Ramos (cell line): ENCODE data around the gene RNF187.

Source experiments
- in situ Hi-C: fragments of 300-500 bp; cut with MboI; formaldehyde crosslinking; loops from one replicate; pipeline ENCODE4 v1.14.3; 2022; ENCODE audit warnings: low sequenced_read_pairs; ENCODE audit not compliant: unreplicated experiment

Gene RNF187

DNA sequence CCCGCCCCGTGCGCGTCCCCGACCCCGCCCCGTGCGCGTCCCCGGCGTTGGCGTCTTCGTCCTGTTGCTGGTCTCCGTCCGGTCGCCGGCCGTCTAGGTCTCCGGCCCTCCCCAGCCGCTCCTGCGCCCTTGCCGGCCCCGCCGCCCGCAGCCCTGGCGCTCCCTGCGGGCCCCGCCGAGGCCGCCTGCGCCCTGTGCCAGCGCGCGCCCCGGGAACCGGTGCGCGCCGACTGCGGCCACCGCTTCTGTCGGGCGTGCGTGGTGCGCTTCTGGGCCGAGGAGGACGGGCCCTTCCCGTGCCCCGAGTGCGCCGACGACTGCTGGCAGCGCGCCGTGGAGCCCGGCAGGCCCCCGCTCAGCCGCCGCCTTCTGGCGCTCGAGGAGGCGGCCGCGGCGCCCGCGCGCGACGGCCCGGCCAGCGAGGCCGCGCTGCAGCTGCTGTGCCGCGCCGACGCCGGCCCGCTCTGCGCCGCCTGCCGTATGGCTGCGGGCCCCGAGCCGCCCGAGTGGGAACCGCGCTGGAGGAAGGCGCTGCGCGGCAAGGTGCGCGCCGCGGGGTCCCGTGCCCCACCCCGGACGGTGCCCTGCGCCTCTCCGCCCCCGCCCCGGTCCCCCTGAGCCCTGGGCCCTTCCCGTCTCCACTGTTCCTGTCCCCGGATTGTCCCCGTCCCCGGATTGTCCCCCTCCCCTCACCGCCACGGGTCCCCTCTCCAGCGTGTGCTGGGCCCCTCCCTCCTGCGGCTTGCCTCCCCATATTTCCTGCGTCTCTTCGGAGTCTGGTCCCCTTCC is at the start of gene RNF187:
RNF187 (plus strand) TSS at position 47 of the 789 bp plus-strand sequence.
- in situ Hi-C loops = no loop called here

DNA sequence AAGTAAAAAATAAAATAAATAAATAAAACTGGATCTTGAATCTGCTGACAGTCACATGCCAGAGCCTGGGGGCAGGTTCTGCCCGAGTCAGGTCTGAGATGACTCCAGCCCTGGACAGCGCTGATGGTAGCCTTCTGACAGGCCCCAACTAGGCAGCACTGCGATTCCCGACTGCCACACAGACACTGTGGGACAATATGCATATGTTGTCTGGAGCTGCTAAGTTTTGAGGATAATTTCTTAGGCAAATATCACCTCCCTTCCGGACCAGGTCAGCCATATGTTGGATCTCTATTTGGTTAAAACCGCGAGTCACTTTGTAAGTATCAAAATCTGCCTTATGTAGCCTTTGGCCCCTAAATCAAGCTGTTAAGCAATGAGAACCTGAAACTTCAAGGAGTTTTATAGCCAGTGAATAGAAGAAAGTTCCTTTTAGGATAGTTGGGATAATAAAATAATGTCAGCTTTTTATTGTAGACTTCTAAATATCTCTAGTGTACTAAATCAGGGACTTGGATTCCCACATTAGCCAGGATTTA is 49.7 kb upstream of the RNF187 start:
- in situ Hi-C loops = no loop called here

DNA sequence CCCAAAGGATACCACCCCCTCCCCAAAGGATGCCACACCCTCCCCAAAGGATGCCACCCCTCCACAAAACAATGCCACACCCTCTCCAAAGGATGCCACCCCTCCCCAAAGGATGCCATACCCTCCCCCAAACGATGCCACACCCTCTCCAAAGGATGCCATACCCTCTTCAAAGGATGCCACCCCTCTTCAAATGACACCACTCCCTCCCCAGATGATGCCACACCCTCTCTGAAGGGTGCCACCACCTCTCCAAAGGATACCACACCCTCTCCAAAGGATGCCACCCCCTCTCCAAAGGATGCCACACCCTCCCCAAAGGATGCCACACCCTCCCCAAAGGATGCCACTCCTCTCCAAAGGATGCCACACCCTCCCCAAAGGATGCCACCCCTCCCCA is 48.9 kb upstream of the RNF187 start:
- in situ Hi-C loops = no loop called here

DNA sequence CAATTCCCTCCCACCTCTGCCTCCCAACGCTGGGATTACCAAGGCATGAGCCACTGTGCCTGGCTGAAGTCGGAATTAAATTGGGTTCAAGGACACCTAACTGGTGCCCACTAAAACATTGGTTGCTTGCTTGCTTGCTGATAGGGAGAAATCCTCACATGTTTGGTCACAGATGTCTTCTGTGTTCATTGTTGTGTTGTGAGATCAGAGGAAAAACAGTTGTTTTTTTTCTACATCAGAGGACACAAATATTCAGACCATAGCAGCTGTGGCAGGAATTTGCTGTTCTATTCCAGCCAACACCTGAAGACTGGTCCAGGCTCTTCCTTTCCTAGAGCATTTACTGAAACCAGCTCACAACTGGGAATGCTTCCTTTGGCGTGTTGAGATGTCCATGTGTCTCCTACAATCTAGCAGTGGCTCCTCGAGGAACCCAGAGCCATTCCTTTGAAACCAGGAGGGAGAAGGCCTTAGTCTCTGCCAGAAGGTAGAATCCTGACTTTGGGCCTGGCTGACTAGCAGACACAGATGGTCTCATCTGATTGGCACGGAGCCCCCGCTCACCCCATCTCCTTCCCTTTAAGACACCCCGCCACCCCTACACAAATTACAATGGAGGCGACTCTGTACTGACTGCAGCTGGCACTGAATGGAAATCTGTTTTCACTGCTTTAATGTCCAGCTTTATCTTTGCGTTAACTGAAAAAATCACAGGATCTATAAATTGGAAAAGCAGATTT is 46.3 kb upstream of the RNF187 start:
- in situ Hi-C loops = no loop called here

DNA sequence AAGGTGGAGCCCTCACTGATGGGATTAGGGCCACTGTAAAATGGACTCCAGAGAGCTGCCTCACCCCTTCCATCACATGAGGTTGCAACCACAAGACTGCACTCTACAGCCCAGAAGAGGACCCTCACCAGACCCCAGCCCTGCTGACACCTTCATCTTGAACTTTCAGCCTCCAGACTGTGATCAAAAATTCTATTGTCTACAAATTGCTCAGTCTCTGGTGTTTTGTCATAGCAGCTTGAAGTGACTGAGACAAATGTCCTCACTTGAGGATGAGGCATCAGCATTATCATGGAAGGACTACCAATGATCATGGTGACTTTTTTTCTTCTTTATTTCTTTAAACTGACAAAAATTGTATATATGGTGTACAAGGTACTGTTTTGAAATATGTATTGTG is 43.8 kb upstream of the RNF187 start:
- in situ Hi-C loops = no loop called here

DNA sequence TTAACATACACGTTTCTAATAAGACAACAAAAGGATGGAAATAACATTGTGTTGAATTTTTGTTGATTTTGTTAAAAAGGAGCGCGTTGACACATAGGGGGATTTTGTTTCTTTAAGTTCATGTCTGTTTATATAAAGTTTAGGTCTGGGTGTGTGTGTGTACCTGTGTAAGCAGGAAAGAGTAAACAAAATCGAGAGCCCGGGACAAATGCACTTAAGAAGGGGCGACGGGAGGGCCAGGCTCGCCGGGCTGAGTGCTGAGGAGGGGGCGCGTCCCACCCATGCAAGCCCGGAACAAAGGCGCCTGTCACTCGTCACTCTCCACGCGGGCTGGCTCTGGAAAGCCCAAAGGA is 41.7 kb upstream of the RNF187 start:
- in situ Hi-C loops = no loop called here

DNA sequence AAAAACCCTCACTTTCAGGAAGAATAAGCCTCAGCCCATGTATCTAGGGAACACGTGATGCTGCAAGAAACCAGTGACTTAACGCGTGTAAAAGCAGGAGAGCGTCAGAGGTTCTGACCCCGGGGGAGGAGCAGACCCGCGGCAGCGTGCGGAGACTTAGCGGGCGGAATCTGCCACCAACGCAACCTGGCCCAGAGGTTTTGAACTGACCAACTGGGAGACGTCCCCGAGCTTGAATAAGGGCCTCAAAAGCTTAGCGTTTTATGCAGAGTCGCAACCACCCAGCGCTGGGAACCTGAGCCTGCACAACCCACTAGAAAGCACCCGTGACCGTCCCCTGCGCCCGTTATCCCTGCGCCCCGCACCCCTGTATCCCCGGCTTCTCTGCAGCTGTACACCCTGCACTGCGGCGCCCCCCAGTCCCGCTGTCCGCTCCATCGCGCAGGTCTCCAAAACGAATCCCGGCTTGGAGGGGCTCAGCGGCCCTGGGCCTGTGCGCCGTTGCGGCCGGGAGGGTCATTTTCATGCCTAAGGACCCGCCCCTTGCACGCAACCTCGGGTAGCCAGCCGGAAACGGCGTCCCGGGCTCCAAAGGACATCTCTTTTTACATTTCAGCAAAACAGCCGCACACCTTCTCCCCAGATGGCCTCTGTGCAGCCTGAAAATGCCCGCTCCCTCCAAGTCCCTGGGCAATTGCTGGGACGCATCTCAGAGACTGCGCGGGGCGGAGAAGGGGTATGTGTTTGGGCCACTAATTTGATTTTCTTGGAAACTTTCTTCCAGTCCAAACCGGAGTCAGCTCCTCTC is 41.1 kb upstream of the RNF187 start:
- in situ Hi-C loops = no loop called here

DNA sequence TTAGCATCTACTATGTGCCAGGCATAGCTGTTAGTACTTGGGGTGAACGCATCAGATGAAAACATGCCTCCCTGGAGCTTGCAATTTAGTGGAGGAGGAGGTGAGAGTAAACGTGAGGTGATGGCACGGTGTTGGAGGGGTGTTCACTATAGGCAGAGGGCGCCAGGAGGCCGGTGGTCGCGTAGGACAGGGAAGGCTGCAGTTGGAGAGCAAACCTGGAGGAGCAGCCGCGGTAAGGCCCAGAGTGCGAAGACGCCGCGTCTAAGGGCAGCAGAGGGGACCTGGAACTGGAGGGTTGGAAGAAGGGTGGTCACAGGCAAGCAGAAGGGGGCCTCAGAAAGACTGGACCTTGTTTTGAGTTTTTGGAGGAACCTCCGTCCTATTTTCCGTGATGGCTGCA is 40.3 kb upstream of the RNF187 start:
- in situ Hi-C loops = no loop called here

DNA sequence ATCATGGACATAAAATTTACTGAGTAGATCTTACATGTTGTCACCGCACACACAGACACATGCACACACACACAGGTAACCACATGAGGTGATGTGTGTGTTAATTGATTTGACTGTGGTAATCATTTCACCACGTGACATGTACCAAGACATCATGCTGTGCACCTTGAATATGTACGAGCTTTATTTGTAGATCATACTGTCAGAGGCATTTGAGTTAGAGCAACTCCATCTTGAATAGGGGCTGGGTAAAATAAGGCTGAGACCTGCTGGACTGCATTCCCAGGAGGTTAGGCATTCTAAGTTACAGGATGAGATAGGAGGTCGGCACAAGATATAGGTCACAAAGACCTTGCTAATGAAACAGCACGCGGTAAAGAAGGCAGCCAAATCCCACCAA is 38.8 kb upstream of the RNF187 start:
- in situ Hi-C loops = no loop called here

DNA sequence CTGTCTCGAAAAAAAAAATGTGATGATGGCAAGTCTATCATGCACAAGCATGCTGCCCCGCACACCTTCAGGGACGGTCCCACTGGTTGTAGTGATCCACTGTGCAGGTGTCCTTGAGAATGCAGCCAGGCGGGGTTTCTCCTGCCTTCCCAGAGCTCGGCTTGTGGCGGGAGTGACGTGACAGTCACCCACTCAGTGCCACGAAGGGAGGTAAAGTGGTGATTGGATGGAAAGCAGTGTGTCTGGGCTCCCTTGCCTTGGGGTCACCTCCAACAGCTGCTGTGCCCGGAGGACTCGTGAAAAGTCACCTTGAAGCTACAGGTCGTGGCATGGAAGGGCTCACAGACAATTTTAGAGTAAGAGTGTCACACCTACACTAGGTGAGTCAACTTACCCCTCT is 37.0 kb upstream of the RNF187 start:
- in situ Hi-C loops = no loop called here

DNA sequence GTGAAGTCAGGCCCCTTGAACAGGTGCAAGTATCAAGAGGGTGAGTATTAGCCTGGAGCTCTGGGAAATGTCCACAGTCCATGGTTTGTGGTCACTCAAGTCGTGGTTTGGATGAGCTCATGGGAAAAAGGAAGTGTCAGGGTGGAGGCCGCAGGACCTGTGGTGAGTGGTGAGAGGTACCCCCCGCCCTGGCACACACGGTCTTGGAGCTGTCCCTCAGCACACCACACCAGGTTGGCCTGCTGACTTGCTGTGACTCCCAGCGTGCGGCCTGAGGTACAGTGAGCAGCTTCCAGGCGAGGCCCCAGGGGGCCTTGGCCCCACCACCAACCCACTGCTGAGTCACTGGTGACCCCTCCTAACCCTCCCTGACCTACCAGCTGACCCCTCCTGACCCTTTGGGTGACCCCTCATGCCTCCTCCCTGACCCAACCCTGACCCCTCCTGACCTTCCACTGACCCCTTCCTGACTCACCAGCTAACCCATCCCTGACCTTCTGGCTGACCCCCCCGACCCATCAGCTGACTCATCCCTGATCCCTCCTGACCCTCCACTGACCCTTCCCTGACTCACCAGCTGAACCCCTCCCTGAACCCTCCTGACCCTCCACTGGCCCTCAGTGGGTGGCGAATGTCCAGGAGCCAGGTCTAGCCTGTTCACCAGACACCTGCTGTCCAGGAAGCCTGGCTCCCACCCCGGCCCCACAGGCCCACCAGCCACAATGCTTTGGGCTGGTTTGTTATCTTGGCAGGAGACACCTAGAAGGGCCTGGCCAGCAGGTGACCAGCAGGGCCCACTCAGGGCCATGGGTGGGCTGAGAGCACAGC is 34.8 kb upstream of the RNF187 start:
- in situ Hi-C loops = no loop called here

DNA sequence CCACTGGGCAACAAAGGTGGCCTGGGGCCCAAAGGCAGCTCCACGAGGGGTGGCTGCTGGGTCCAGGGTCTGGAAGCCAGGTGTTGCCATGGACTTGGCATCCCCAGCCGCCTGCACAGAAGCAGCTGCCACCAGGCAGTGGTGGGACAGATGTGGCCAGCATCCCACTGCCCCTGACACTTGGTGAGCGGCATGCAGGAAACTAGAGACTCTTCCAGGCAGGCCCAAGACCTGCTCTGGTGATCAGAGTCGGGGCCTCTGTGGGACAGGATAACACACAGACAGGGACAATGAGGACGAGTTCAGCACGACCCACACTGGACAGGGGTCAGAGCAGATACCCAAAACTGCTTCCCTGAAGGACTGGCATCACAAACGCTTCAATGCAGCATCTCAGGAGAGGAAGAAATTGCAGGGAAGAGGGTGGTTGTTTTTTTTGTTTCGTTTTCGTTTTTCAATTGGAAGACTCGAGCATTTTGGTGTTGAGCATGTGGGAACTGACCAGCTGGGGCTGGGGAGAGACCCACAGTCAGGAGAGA is 34.1 kb upstream of the RNF187 start:
- in situ Hi-C loops = no loop called here

DNA sequence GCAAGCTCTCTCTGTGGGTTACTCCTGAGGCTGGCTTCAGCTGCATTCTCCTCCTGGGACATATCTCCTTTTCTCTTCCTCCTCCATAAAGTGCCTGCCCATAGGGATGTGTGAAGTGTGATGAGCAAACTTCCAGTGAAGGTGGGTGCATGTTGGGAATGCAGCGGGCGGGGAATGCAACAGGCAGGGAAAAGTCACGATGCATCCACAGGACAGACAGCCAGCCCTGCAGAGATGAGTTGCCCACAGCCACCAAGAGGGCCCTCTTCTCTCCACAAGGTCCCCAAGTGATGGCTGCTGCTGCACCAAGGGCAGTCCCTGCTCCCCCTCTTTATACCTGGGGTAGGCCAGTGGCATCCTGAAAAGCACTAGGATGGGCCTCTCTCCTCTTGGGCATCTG is 33.6 kb upstream of the RNF187 start:
- in situ Hi-C loops = no loop called here

DNA sequence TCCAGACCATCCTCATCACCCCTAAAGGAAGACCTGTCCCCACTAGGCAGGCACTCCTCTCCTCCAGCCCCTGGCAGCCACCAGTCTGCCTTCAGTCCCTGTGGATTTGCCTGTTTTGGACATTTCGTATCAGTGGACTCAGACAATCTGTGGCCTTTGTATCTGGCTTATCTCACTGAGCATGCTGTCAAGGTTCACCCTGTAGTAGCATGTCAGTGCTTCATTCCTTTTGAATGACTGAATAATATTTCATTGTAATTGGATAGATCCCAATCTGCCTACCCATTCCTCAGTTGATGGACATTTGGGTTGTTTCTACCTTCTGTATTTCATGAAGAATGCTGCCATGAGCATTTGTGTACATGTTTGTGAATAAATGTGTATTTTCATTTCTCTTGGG is 32.9 kb upstream of the RNF187 start:
- in situ Hi-C loops = no loop called here

DNA sequence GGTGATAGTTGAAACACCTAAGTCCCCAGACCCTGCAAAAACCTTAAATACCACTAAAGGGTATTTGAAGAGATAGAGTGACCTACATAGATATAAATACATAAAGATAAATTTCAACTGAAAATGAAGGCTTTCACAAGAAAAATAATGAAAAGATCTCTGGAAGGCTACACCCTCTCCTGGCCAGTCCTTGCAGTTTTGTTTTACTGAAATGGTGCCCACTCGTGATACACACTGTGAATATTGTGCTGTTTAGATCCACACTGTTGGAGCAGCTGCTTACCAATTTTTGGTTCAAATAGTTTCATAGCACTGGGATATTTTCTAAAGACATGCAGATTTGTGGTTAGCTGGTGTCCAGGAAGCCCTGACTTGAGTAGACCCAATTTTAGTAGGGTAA is 31.5 kb upstream of the RNF187 start:
- in situ Hi-C loops = no loop called here

DNA sequence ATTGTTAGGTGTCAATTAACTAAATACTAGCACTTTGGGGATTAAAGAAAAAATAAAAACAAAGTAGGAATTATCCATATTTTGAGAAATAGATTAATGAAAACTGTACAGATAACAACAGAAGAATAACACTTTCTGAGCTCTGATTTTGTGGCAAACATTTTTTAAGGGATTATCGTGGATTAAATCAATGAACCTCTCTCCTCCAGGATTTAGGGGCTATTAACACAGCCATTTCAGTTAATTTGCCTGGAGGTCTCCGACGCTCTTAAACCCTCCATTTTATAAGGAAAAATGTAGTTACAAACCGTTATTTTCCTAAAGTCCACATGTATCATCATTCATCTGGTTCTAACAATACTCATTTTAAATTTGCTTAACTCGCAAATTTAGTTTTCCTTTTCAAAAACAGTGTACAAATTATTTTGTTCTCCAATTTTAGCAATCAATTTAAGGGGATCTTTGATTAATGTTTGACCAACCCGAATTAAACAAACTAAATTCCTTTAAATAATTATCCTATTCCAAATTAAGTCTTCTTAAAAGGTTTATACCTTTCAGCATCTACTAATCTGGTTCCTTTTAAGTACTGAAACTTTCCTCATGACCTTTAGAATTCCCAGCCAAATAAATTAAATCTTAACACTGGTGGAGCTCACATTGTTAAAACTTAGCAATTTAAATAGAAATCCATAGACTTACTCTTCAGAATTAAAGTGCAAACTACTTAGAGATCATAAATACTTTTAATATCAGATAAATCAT is 30.7 kb upstream of the RNF187 start:
- in situ Hi-C loops = no loop called here

DNA sequence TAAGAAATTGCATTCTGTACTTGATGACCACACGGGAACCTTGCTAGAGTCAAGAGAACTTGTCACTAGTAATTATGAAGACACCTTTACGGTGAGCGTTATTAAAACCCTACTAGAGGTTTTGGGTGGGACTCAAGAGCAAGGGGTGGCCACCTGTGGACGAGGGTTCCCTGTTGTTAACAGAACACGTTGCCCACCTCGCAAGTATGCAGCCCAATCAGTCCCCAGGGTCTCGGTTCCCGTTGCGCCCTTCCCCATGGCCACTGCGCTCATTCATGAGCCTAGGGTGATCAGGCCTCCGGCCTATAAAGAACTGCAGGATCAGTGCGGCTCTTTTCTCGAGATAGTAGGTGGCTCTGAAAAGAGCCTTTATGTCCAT is 30.2 kb upstream of the RNF187 start:
- in situ Hi-C loops = no loop called here

DNA sequence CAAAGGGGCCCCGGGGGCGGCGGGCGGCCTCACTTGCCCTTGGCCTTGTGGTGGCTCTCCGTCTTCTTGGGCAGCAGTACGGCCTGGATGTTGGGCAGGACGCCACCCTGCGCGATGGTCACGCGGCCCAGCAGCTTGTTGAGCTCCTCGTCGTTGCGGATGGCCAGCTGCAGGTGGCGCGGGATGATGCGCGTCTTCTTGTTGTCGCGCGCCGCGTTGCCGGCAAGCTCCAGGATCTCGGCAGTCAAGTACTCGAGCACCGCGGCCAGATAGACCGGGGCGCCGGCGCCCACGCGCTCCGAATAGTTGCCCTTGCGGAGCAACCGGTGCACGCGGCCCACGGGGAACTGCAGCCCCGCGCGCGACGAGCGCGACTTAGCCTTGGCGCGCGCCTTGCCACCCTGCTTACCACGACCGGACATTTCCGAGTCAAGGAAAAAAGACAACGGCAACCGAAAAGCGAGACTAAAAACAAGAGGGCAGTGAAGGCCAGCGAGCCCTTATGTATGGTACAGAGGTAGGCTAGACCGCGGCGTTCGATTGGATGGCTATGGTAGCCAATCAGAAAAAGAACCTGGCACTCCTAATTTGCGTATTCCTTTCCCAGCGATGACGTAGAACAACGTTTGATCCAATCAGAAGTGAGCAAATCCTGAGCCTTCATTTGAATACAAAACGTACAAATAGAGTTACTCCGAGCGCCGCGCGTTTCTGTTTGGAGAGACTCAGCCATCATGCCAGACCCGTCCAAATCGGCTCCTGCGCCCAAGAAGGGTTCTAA is 29.6 kb upstream of the RNF187 start:
- in situ Hi-C loops = no loop called here
